Spleen (tissue), 7 donors: Measurements from ENCODE around the gene MRPL46.

Source experiments
- POLR2AphosphoS5 ChIP-seq, 3 donors: sonication (generic); formaldehyde crosslinking; IDR thresholded peaks; one replicate each; pipeline ENCODE4 v1.5.1; 2017; ENCODE audit warnings: antibody characterized with exemption in 3 of 3
- TF ChIP-seq, protein P1 (sequence below), 11 experiments: fragments of 200-600 bp in 7 of 11; fragments of 450-650 bp in 4 of 11; sonication (generic) in 4 of 11; IDR thresholded peaks in 8 of 11; conservative IDR thresholded peaks in 3 of 11; 1 replicate in 7 of 11; 2 replicates in 4 of 11; pipeline versions ENCODE4 v1.4.0 to v1.8.0; 2016 to 2021; ENCODE audit warnings: antibody characterized with exemption in 11 of 11, inconsistent platforms in 4 of 11, mild to moderate bottlenecking in 1 of 11
- donor health status: DM: no; HTN: no; CAD: no; lungs with moderate emphysema.
- donor health status: DM: no; HTN: no; CAD: no.
- donor health status: DM: no; HTN: no; CAD: no.

GRCh38 chr15:88419830-88420229 lies 47.4 kb downstream of the MRPL46 start:
- TF ChIP-seq POLR2AphosphoS5 (IDR thresholded peaks at IDR 0.05): no peak
- TF ChIP-seq, protein P1, sequence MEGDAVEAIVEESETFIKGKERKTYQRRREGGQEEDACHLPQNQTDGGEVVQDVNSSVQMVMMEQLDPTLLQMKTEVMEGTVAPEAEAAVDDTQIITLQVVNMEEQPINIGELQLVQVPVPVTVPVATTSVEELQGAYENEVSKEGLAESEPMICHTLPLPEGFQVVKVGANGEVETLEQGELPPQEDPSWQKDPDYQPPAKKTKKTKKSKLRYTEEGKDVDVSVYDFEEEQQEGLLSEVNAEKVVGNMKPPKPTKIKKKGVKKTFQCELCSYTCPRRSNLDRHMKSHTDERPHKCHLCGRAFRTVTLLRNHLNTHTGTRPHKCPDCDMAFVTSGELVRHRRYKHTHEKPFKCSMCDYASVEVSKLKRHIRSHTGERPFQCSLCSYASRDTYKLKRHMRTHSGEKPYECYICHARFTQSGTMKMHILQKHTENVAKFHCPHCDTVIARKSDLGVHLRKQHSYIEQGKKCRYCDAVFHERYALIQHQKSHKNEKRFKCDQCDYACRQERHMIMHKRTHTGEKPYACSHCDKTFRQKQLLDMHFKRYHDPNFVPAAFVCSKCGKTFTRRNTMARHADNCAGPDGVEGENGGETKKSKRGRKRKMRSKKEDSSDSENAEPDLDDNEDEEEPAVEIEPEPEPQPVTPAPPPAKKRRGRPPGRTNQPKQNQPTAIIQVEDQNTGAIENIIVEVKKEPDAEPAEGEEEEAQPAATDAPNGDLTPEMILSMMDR (IDR thresholded peaks at IDR 0.05 in 8 of 11, conservative IDR thresholded peaks at IDR 0.05 in 3 of 11): no peak
